Neutrophil (primary cell): Measurements from ENCODE around the gene FAM184A.

Source experiments
- H3K27ac ChIP-seq: fragments of 200-600 bp; sonication (generic); 2 replicates; pipeline ENCODE4 v1.5.1; 2016; ENCODE audit warnings: mild to moderate bottlenecking, moderate library complexity
- H3K27me3 ChIP-seq: fragments of 200-600 bp; sonication (generic); 2 replicates; pipeline ENCODE4 v1.6.0; 2016; ENCODE audit warnings: mild to moderate bottlenecking
- H3K36me3 ChIP-seq: fragments of 200-600 bp; sonication (generic); 2 replicates; pipeline ENCODE4 v1.5.1; 2017
- H3K4me1 ChIP-seq, 2 experiments: fragments of 200-600 bp in 1 of 2; sonication (generic) in 1 of 2; 1 replicate in 1 of 2; 2 replicates in 1 of 2; pipeline versions ENCODE4 v1.5.1 to v1.6.1; 2013 to 2016; ENCODE audit warnings: low read depth in 1 of 2, low read length in 1 of 2, mild to moderate bottlenecking in 1 of 2, moderate library complexity in 1 of 2; ENCODE audit not compliant: control insufficient read depth in 1 of 2, insufficient read depth in 1 of 2
- H3K4me3 ChIP-seq, 2 experiments: fragments of 200-600 bp in 1 of 2; sonication (generic) in 1 of 2; 1 replicate in 1 of 2; 2 replicates in 1 of 2; pipeline ENCODE4 v1.5.1; 2013 to 2016; ENCODE audit warnings: low read depth in 1 of 2, low read length in 1 of 2, mild to moderate bottlenecking in 1 of 2, moderate library complexity in 1 of 2
- H3K9me3 ChIP-seq: fragments of 200-600 bp; sonication (generic); 2 replicates; pipeline ENCODE4 v1.5.1; 2016
- CTCF ChIP-seq: fragments of 200-600 bp; sonication (generic); IDR thresholded peaks from 2 replicates; pipeline ENCODE4 v1.5.1; 2016; ENCODE audit warnings: antibody characterized with exemption

FAM184A gene

GRCh38 chr6:119043783-119044182 lies 34.7 kb downstream of the FAM184A start:
- no peaks in the 10 kb centered on the region for H3K9me3 ChIP-seq
- H3K4me1 ChIP-seq = no peaks in the 10 kb centered on the region
- H3K36me3 ChIP-seq = no peaks in the 10 kb centered on the region
- no peak overlapping the region for H3K27ac ChIP-seq
- no peak overlapping the region for H3K4me3 ChIP-seq
- TF ChIP-seq CTCF = no peak
- no peaks in the 10 kb centered on the region for H3K27me3 ChIP-seq

DNA sequence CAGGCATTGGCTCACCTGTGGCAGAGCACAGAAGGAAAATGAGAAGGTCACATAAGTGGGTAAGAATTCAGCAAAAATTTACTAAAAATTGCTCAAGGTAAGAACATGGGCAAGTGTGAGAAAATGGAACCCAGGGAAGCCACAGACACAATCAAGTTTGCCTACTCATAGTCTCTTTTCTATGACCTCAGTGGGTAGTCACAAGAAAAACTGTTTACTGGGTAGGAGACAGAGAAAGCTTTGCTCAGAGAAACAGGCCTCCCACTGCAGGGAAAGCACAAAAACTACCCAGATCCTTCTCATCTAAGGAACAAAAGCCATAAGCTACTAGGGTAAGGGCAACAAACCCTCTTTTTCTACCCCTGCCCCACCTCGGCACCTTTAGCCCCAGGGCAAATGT lies 35.2 kb downstream of the FAM184A start:
- TF ChIP-seq CTCF = no peak
- H3K4me3 ChIP-seq = no peak overlapping the region
- no peaks in the 10 kb centered on the region for H3K9me3 ChIP-seq
- H3K27me3 ChIP-seq = no peaks in the 10 kb centered on the region
- no peaks in the 10 kb centered on the region for H3K36me3 ChIP-seq
- no peaks in the 10 kb centered on the region for H3K4me1 ChIP-seq
- no peak overlapping the region for H3K27ac ChIP-seq

- TF ChIP-seq CTCF = no peak
- no peak overlapping the region for H3K4me3 ChIP-seq
- H3K27ac ChIP-seq = no peak overlapping the region
- no peaks in the 10 kb centered on the region for H3K36me3 ChIP-seq
- H3K27me3 ChIP-seq = no peaks in the 10 kb centered on the region
- H3K9me3 ChIP-seq = no peaks in the 10 kb centered on the region
- H3K4me1 ChIP-seq = no peaks in the 10 kb centered on the region
These were observed 37.8 kb downstream of the FAM184A start for GRCh38 chr6:119040636-119041035.

DNA sequence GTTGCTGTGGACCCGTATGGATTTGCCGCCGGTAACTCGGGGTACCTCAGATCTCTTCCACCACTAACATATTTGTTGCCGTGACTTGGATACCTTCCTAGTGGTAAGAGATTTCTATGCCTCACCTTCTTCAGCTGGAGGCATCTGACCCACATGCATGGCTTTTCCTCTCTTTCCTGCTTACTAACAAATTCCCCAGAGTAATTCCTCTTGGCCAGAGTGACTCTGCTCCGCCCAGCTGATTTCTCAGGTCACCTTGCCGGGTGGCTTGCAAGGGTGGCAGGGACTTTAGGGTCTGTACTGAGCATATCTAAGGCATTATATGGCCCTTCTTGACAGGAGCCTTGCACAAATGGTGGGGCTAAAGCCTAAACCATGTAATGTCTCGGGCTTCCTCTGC lies 38.2 kb downstream of the FAM184A start:
- no peaks in the 10 kb centered on the region for H3K4me1 ChIP-seq
- H3K4me3 ChIP-seq = no peak overlapping the region
- no peaks in the 10 kb centered on the region for H3K9me3 ChIP-seq
- TF ChIP-seq CTCF = no peak
- no peaks in the 10 kb centered on the region for H3K36me3 ChIP-seq
- H3K27ac ChIP-seq = no peak overlapping the region
- H3K27me3 ChIP-seq = no peaks in the 10 kb centered on the region

DNA sequence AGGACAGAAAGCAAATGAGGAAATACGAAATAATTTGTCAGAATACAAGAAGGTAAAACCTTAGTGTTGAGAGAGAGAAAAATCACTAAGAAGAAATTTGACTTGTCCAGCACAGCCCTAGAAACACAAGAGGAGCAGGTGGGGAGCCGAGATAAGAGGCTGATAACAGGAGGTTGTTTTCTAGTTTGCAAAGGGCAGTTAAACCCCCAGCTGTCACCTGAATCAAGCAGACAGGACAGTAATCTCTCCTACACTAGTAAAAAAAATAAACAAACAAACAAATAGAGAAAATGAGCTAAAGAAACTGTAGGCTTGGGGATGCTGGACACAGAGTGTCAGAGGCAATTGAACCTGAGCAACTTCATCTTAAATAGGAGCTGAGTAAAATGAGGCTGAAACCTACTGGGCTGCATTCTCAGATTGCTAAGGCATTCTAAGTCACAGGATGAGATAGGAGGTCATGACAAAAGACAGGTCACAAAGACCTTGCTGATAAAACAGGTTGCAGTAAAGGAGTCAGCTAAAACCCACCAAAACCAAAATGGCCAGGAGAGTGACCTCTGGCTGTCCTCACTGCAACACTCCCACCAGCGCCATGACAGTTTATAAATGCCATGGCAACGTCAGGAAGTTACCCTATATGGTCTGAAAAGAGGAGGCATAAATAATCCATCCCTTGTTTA lies 40.4 kb downstream of the FAM184A start:
- Histone ChIP-seq H3K27me3 (no peaks in the 10 kb centered on the region), H3K27ac (no peak overlapping the region), H3K4me1 (no peaks in the 10 kb centered on the region), H3K36me3 (no peaks in the 10 kb centered on the region), H3K9me3 (no peaks in the 10 kb centered on the region), H3K4me3 (no peak overlapping the region)
- no peak for TF ChIP-seq CTCF
